HuH-7 (cell line): ENCODE measurements around the gene ZC3H14.

ENCODE experiments used
- DNase-seq: peaks from one replicate; pipeline ENCODE4 v3.0.0; 2011; ENCODE audit warnings: low spot score

ZC3H14 gene

DNA sequence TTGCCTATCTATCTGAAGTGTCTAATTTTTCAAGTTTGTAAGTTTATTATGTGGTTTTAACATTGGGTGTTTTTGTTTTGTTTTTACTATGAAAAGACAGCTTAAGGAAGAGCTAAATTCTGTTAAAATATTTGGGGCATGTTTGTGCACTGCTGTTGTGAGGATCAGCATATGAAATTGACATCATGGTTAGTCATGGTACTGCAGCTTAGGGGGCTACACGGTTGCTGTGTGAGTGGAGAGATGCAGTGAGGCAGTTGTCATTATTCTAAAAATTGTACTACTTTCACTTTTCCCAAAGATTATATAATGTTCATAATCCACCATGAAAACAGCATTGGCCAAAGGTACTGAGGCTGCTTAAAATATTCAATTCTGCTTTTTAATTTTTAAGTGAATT lies 49.0 kb downstream of the ZC3H14 start:
- DNase-seq: no peak

DNA sequence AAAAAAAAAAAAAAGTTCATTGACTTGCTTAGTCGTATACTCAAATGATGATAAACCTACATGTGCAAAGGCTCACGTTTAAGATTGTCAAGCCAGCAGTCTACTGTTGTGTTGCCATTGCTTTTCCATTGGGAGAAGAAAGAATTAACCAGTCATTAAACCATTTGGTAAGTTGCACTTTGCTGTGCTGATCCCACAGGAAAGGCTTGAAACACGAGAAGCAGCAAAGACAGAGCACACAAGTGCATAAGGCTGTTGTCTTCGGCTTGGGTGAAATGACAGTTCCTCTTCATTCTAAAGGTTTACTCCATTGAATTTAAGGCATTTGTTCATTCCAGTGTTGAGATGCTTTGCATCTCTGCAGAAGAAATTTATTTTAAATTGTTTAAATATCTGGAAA lies 50.1 kb downstream of the ZC3H14 start:
- no peak for DNase-seq

GRCh38 chr14:88613552-88614010 lies 50.7 kb downstream of the ZC3H14 start:
- DNase-seq: peak; percentile 46

DNA sequence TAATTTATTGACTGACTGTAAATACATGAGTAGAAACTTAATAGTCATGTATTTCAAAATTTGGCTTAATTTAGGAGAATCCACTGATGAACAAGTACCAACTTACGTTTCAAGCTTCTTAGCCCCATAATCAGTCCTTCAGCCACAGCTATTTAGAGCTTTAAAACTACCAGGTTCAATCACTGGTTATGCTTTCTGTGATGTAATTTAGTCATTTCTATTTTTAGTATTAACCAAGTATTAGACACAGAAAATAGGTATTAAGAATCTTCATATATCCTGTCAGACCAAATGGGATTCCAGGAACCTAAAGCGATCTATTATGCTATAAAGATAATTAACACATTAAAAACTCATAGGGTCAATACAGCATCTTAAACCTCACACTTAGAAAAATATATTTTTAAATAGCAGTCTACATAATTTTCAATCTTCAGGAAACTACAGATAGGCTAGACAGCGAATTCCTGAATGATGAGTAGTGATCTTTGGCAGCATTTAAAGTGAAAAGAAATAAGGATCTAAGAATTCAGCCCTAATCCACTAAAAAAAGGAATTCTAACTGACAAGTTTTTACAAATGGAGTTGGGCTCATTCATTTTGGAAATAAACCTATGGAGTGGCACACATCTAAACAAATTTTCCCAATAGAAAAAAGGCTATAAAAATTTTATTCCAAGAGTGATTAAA lies 51.5 kb downstream of the ZC3H14 start:
- DNase-seq: no peak

GRCh38 chr14:88616697-88617096 lies 53.9 kb downstream of the ZC3H14 start:
- no peak for DNase-seq

DNA sequence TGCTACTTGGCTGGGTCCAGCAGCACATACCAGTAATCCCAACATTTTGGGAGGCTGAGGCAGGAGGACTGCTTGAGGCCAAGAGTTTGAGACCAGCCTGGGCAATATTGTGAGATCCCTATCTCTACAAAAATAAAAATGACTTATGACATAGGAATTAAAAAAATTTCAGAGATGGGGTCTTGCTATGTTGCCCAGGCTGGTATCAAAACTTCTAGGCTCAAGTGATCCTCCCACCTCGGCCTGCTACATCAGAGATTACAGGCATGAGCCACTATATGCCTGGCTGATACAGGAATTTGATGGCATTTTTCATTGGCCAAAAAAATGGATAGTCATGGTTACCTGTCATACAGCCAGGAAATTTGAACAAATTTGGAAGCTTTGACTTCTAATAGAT lies 54.6 kb downstream of the ZC3H14 start:
- DNase-seq: no peak

DNA sequence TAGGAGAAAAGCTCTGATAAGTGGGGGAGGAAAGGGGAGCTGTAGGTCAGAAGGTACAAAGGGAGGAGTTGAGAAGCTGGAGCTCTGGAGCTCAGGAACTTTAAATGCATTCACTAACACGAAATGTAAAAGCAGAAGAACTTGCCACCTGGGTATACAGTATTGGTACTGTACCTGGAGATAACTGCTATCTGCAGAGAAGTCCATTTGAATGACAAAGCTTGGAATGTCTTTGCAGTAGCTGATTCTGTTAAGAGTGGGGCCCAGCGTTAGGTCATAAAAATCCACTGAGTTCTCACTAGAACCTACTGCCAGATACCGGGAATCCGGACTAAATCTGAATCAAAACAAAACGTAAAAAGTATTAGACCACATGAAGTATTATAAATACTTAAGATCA lies 55.6 kb downstream of the ZC3H14 start:
- no peak for DNase-seq

- DNase-seq: no peak
These were observed 58.3 kb downstream of the ZC3H14 start for GRCh38 chr14:88621100-88621499.

DNA sequence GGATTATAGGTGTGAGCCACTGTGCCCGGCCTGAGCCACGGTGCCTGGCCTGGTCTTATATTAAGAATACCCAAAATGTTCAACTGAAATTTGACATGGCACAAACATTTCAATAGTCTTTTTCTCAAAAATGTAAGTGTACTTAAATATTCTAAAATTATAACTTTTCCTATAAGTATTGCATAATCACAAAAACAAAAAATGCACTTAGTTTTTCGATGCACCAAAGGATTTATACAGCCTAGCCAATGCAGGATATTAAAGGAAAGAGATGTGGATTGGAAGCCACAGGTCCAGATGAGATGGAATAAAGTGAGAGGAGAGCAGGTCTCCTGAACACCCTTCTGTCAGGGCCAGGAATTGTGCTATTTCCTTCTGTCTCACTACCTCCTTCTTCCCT lies 62.8 kb downstream of the ZC3H14 start:
- no peak for DNase-seq

DNA sequence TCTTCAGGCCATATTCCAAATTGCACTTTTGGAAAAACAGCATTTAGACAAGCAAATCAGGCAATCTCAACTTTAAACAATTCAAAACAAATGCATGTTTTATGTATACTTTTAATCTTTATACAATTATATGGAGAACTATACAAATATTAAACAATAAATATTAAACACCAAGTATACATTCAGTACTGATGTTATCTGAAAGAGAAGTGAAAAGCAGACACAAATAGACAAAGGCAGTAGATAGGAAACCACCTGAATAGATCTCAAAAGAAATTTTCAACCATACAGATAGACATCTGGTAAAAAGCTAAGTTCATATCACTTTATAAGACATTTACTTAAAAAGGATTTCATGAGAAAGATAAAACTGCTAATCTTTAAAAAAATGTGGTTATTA lies 65.2 kb downstream of the ZC3H14 start:
- DNase-seq: no peak

GRCh38 chr14:88628462-88628861 lies 65.6 kb downstream of the ZC3H14 start:
- no peak for DNase-seq

DNA sequence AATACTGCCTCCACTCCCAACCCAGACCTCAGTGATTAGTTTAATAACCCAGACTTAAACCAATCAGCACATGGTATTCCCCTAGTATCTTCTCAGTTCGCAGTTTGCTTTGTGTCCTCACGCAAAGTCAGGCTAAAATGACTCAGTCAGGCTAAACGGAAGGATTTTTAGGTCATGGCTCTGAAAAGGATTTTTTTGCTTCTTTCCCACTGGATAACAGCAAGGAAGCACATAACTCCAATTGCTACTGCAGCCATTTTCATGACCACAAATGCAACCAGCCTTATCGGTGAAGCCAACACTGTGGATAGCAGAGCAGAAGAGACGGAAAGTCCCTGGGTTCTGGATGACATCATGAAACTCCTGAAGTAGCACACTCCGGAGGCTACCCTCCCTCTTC lies 67.7 kb downstream of the ZC3H14 start:
- DNase-seq: no peak

- no peak for DNase-seq
These were observed 68.3 kb downstream of the ZC3H14 start for GRCh38 chr14:88631091-88631490.

DNA sequence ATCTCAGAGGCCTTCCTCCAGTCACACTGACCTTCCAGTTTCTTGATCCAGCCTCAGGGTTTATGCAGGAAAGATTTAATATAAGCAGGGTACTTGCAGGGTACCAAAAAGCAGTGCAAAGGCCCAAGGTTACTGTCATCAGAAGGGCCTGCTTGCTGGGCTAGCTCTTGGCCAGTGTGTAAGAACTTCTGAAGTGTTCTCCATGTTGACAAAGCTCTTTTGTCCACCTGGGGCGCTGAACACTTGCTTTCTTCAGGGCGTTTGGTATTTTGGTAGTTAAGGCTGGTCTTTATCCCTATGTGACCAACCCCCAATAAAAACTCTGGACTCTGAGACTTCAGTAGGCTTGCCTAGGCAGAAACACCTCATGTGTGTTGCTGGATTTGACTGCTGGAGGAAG lies 69.7 kb downstream of the ZC3H14 start:
- no peak for DNase-seq

DNA sequence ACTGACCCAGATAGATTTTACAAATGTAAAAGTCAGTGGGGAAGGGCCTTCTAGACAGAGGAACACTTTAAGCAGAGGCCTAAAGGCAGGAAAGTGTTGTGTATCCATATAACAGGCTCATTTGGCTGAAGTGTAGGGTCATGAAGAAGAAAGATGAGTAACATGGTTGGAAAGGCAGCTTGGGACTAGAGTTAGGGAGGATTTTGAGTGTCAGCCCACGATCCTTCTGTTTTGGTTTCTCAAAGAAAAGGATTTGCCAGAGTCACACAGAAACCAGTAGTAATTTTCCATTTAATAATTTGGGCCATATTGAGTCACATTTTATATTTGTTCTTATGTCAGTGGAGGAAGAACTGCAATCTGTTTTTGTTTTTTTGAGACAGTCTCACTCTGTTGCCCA lies 76.4 kb downstream of the ZC3H14 start:
- no peak for DNase-seq

DNA sequence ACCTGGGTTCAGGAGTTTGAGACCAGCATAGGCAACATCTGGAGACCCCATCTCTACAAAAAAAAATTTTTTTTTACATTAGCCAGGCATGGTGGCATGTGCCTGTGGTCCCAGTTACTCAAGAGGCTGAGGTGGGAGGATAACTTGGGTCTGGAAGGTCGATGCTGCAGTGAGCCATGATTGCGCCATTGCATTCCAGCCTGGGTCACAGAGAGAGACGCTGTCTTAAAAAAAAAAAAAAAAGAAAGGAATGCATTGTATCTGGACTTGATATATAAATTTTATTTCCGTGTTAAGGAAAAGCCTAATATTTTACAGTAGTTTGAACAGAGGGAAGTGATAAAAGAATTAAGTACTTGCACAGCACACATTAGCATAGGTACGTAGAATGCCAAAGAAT lies 97.2 kb downstream of the ZC3H14 start:
- no peak for DNase-seq

DNA sequence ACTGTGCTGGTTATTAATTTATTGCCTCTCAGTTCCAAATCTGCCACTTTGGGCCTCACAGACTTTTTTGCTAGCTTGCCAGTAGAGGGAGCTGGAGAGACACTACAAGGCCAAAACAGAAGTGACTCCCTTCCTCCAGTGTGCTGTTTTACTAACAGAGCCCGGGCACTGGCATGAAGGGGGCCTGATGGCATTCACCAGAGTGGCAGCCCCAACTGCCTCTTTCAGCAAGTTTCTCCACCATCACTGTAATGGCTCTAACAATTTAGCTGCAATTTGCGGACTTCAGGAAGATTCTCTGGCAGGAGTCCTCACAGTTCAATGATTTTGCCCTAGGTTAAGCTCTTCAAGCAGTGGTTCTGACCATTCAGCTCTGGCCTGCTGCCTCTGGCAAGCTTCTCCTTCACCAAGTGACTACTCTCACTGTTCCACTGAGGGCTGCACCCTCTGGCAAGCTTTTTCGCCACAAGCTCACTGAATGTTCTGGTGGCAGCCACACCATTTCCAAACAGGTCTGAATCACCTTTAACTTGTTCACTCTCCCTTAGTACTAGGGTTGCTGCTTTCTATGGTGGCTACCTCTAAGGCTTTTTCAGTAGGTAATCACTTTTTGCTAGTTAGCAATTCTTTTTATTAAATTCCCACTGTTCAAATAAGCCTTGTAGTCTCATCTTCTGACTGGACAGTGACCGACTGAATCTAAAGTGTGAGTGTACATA lies 104.9 kb downstream of the ZC3H14 start:
- peak; percentile 43 for DNase-seq

- no peak for DNase-seq
These were observed 105.7 kb downstream of the ZC3H14 start for GRCh38 chr14:88668448-88669116.

- DNase-seq: no peak
These were observed 106.5 kb downstream of the ZC3H14 start for GRCh38 chr14:88669346-88669745.
